GM13977 (cell line): ENCODE measurements around the gene ZW10.
"Not testable (repeated sequence)": the region's sequence is repeated elsewhere in the genome, so short reads cannot be mapped to it uniquely, and the experiment has no call there.

Source experiments
- DNase-seq: peaks from one replicate; pipeline ENCODE4 v3.0.0; 2012; ENCODE audit warnings: low spot score
- in situ Hi-C: fragments of 300-500 bp; cut with MboI; formaldehyde crosslinking; loops from one replicate; pipeline ENCODE4 v1.12.0; 2022; ENCODE audit warnings: low sequenced_read_pairs, low pct_unique_long_range_greater_than_20kb, mixed read lengths, inconsistent platforms; ENCODE audit not compliant: unreplicated experiment
- TF ChIP-seq, protein P1 (sequence below): IDR thresholded peaks from 2 replicates; pipeline ENCODE4 v1.5.1; 2012; ENCODE audit warnings: mild to moderate bottlenecking, control low read depth; ENCODE audit not compliant: insufficient read depth; ENCODE audit errors: extremely low read depth, missing control alignments

Gene ZW10

DNA sequence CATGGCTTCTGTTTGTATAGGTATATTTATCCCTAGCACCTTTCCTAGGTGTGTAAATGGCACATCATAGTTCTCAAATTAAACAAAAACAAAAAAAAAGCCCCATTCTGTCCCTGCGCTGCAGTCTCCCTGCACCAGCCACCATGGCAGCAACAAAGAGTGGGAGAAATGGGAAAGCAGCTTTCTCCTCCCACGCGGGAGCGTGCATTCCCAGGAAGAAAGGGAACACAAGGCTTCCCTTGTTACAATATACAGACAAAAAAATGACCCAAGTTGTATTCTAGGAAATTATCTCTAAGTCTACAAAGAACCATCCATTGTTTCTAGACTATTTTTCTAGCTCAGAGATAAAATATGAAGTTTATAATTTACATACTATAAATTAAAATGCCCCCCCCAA lies 51.3 kb downstream of the ZW10 start:
- in situ Hi-C loops = no loop called here
- TF ChIP-seq, protein P1, sequence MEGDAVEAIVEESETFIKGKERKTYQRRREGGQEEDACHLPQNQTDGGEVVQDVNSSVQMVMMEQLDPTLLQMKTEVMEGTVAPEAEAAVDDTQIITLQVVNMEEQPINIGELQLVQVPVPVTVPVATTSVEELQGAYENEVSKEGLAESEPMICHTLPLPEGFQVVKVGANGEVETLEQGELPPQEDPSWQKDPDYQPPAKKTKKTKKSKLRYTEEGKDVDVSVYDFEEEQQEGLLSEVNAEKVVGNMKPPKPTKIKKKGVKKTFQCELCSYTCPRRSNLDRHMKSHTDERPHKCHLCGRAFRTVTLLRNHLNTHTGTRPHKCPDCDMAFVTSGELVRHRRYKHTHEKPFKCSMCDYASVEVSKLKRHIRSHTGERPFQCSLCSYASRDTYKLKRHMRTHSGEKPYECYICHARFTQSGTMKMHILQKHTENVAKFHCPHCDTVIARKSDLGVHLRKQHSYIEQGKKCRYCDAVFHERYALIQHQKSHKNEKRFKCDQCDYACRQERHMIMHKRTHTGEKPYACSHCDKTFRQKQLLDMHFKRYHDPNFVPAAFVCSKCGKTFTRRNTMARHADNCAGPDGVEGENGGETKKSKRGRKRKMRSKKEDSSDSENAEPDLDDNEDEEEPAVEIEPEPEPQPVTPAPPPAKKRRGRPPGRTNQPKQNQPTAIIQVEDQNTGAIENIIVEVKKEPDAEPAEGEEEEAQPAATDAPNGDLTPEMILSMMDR = no peak
- DNase-seq = no peak

DNA sequence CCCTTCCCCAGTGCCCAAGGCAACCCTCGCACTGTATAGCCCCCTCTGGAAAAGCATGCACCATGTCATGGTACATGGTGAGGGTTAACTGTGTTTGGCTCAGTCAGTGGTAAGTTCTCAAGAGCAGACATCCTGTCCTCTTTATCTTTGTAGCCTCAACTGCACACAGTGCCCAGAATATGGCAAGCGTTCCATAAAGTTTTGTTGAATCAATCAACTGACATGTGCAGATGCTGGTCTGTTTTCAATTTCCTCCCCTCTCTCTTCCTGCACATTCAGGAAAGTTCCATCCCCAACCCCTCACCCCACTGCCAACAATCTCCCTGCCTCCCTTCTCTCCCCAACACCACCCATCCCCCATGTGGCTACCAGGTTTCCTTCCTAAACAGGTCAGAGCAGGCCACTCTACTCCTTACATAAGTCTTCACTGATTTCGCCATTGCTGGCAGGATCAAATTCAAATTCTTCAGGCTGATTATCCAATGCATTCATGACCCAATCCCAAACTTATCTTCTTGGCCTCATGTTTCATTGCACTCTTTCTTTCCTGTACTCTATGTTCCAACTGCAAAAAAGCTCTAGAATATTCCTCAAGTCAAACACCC lies 51.9 kb downstream of the ZW10 start:
- DNase-seq = no peak
- TF ChIP-seq, protein P1 = no peak
- in situ Hi-C loops = no loop called here

DNA sequence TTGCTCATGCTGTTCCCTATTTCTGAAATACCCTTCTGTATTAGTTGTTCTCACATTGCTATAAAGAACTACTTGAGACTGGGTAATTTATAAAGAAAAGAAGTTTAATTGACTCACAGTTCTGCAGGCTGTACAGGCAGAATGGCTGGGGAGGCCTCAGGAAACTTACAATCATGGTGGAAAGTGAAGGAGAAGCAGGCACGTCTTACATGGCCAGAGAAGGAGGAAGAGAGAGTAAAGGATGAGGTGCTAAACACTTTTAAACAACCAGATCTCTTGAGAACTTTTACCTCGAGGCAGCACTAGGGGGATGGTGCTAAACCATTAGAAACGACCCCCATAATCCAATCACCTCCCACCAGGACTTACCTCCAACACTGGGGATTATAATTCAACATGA lies 53.0 kb downstream of the ZW10 start:
- DNase-seq, in situ Hi-C loops: not testable (repeated sequence)

DNA sequence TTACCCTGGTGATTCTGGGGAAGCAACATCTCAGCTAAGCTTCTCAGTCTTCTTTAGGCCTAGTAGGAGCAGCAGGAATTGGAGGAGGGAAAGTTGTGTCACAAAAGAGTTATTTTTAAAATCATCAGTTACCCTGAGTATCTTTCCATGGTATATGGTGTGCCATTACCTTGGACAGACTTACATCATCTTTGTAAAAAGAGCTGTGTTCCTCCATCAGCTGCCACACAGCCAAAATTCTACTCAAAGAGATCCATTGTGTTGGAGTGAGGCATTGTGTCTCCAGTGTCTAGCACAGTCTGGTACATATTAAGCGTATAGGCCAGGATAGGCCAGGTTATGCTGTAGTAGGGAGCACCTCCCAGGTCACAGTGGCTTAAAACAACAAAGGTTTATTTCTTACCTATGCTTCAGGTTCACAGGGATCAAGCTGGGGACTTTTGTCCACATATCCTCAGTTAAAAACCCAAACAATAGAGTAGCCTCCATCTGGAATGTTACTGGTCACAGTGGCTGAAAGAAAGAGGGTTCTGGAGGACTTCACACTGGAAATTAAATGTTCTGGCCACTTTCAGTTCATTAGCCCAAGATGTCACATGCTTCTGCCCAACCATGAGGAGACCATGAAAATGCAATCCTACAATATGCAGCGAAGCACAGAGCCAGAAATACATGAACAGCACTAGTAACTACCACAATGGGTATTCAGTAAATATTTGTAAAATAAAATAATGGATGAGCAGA lies 57.4 kb downstream of the ZW10 start:
- in situ Hi-C loops = no loop called here
- TF ChIP-seq, protein P1 = no peak
- no peak for DNase-seq

DNA sequence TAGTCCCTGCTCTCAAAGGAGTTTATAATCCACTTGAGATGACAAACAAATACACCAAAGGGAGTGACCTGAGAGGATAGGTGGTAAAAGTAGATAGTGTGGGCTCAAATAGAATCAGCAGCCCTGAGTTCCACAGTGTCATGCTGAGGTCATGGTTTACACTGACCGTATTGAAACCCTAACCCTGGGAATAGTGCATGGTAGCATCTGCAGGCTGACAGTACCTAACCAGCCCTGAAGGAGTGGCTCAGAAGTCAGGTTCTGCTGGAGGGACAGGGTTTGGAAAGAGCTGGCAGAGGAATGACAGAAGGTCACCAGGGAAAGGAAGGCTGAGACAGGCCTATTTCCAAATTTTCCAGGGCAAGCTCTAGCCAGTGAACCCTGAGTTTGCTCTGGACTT lies 58.2 kb downstream of the ZW10 start:
- TF ChIP-seq, protein P1 = no peak
- in situ Hi-C loops = no loop called here

DNA sequence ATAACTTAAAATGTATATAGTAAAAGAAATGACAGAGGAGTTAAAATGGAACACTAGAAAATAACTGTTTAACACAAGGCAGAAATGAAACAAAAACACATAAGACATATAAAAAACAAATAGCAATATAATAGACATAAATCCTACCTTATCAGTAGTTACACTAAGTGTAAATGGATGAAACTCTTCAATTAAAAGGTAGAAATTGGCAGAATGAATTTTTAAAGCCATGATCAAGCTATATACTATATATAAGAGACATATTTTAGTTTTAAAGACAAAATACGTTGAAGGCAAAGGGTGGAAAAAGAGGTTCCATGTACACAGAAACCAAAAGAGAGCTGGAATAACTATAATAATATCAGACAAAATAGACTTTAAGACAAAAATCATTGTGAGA lies 62.5 kb downstream of the ZW10 start:
- in situ Hi-C loops = no loop called here
- TF ChIP-seq, protein P1 = no peak
- DNase-seq = no peak

More for the DNA sequence above, 58.2 kb downstream of the ZW10 start:
- no peak for DNase-seq

DNA sequence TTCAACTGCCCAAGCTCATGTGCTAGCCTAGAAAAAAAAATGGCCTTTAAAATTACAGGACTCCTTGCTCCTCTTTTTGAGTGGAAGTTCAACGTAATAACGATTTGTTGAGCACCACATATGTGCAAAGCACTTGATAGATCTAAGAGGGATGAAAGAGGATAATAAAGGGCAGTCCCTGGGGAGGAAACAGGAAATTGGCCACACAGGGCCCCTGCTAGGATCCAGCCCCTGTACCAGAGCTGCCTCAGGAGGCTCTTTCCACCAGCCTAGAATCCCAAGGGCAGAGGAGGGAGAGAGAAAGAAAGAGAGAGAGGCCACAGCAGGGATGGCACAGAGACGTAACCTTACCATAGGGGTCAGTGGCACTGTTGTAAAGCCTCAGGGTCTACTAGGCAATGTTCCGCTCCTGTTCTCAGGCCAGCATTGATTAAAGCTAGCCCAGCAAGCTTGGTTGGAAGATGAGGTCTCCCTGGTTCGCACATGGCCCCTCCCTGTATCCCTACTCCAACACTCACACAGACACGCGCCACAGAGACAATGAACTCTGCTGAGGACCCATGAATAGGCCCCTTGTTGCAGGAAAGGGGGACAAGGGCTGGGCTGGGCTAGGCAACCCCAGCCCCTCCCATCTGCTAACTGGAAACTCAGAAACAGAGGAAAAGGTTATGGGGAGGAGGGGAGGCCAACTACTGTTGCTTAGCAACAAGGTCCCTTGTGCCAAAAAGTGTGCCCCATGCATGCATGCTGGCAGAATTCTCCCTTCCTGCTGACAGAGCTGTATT lies 67.4 kb downstream of the ZW10 start, which contains the start of gene TMPRSS5:
TSS of gene TMPRSS5 (minus strand) at position 438 of the 785 bp plus-strand sequence. CDS start at position 354, 84 bp downstream.
- no peak for DNase-seq
- TF ChIP-seq, protein P1 = no peak
- in situ Hi-C loops = no loop called here

DNA sequence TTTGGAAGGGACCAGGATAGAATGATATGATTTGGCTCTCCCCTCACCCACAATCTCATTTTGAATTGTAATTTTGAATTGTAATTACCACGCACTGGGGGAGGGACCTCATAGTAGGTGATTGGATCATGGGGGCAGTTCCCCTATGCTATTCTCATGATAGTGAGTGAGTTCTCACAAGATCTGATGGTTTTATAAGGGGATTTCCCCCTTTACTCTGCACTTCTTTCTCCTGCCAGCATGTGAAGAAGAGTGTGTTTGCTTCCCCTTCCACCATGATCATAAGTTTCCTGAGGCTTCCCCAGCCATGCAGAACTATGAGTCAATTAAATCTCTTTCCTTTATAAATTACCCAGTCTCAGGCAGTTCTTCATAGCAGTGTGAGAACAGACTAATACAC lies 69.9 kb downstream of the ZW10 start:
- in situ Hi-C loops, DNase-seq: not testable (repeated sequence)
